HepG2 (cell line): ENCODE results near the gene CYSRT1. TPM values are rescaled to one million over a fixed set of nuclear protein-coding genes. Genes with fewer than 3 reads are reported as not detected.

Experiments used
- BCLAF1 ChIP-seq: fragments of 450-650 bp; IDR thresholded peaks from 2 replicates; pipeline ENCODE4 v1.6.1; 2017; ENCODE audit warnings: mild to moderate bottlenecking
- DMTF1 ChIP-seq: sonication (generic); formaldehyde crosslinking; IDR thresholded peaks from 2 replicates; pipeline ENCODE4 v1.4.0; 2020; ENCODE audit warnings: mild to moderate bottlenecking, missing genetic modification reagents
- JUND ChIP-seq: sonication (generic); formaldehyde crosslinking; IDR thresholded peaks from 2 replicates; pipeline ENCODE4 v1.8.0; 2022; ENCODE audit warnings: mild to moderate bottlenecking, missing genetic modification reagents
- KDM3A ChIP-seq: IDR thresholded peaks from 2 replicates; pipeline ENCODE4 v1.6.1; 2018; ENCODE audit warnings: low read depth, missing compliant biosample characterization
- KDM4B ChIP-seq: sonication (generic); formaldehyde crosslinking; IDR thresholded peaks from 2 replicates; pipeline ENCODE4 v1.4.0; 2020; ENCODE audit warnings: missing genetic modification reagents
- MXD4 ChIP-seq: IDR thresholded peaks from 2 replicates; pipeline ENCODE4 v1.6.1; 2016; ENCODE audit warnings: mild to moderate bottlenecking, missing biosample characterization, missing genetic modification reagents
- MXI1 ChIP-seq: IDR thresholded peaks from 3 replicates; pipeline ENCODE4 v1.6.1; 2012; ENCODE audit warnings: low read depth, low read length, inconsistent platforms, borderline replicate concordance
- PPARG ChIP-seq: conservative IDR thresholded peaks from 2 replicates; pipeline ENCODE4 v1.6.1; 2016; ENCODE audit warnings: missing biosample characterization, missing genetic modification reagents
- RXRB ChIP-seq: IDR thresholded peaks from 2 replicates; pipeline ENCODE4 v1.6.1; 2016; ENCODE audit warnings: borderline replicate concordance, missing genetic modification reagents, missing compliant biosample characterization
- XBP1 ChIP-seq: sonication (generic); formaldehyde crosslinking; IDR thresholded peaks from 2 replicates; pipeline ENCODE4 v1.5.0; 2020; ENCODE audit warnings: missing genetic modification reagents
- ZBTB38 ChIP-seq: sonication (generic); formaldehyde crosslinking; IDR thresholded peaks from 2 replicates; pipeline ENCODE4 v1.5.1; 2020; ENCODE audit warnings: mild to moderate bottlenecking, missing genetic modification reagents
- ZFP82 ChIP-seq: sonication (generic); formaldehyde crosslinking; IDR thresholded peaks from 2 replicates; pipeline ENCODE4 v1.5.1; 2020; ENCODE audit warnings: mild to moderate bottlenecking, missing genetic modification reagents, borderline replicate concordance
- ZNF101 ChIP-seq: sonication (generic); formaldehyde crosslinking; IDR thresholded peaks from 2 replicates; pipeline ENCODE4 v1.4.0; 2020; ENCODE audit warnings: mild to moderate bottlenecking, low read depth, missing genetic modification reagents, borderline replicate concordance
- ZNF484 ChIP-seq: sonication (generic); formaldehyde crosslinking; IDR thresholded peaks from 2 replicates; pipeline ENCODE4 v1.5.1; 2020; ENCODE audit warnings: mild to moderate bottlenecking, low read depth, missing genetic modification reagents, borderline replicate concordance
- polyA plus RNA-seq, 8 experiments: library from polyadenylated mRNA; depleted of rRNA in 3 of 8; stranded (reverse) in 7 of 8; unstranded in 1 of 8; fragments of >200 nt; fragmentation: Illumina TruSeq in 4 of 8; extraction: Trizol in 4 of 8; gene quantifications; 2 replicates each; pipeline versions ENCODE4 v1.2.1 to v1.2.3, GENCODE V29; 2011 to 2016; ENCODE audit warnings: low read depth in 4 of 8, missing spikeins in 1 of 8, mixed read lengths in 1 of 8; ENCODE audit not compliant: insufficient read depth in 1 of 8
- total RNA-seq, 5 experiments: library from RNA; depleted of rRNA; stranded (reverse); fragments of >200 nt; fragmentation: Illumina TruSeq; extraction: Trizol; gene quantifications; 2 replicates each; pipeline ENCODE4 v1.2.3, GENCODE V29; 2016; ENCODE audit warnings: low read depth in 1 of 5
- TF ChIP-seq, protein P1 (sequence below): sonication (generic); formaldehyde crosslinking; IDR thresholded peaks from 2 replicates; pipeline ENCODE4 v1.4.0; 2020; ENCODE audit warnings: low read depth, mild to moderate bottlenecking, missing genetic modification reagents
- TF ChIP-seq, protein P2 (sequence below): sonication (generic); formaldehyde crosslinking; conservative IDR thresholded peaks from 2 replicates; pipeline ENCODE4 v1.8.0; 2022; ENCODE audit warnings: mild to moderate bottlenecking, moderate library complexity, missing genetic modification reagents
- TF ChIP-seq, protein P3 (sequence below): sonication (generic); formaldehyde crosslinking; IDR thresholded peaks from 2 replicates; pipeline ENCODE4 v1.4.0; 2020; ENCODE audit warnings: missing genetic modification reagents
- TF ChIP-seq, protein P4 (sequence below): sonication (generic); formaldehyde crosslinking; IDR thresholded peaks from 2 replicates; pipeline ENCODE4 v1.5.0; 2020; ENCODE audit warnings: mild to moderate bottlenecking, low read depth, missing genetic modification reagents, borderline replicate concordance

Gene CYSRT1
- total and polyA plus RNA-seq, 2 of the 13 experiments (the other 11 are each of a cell fraction or from before 2014, with no cell fraction given) = 1.5 to 2.1 TPM

DNA sequence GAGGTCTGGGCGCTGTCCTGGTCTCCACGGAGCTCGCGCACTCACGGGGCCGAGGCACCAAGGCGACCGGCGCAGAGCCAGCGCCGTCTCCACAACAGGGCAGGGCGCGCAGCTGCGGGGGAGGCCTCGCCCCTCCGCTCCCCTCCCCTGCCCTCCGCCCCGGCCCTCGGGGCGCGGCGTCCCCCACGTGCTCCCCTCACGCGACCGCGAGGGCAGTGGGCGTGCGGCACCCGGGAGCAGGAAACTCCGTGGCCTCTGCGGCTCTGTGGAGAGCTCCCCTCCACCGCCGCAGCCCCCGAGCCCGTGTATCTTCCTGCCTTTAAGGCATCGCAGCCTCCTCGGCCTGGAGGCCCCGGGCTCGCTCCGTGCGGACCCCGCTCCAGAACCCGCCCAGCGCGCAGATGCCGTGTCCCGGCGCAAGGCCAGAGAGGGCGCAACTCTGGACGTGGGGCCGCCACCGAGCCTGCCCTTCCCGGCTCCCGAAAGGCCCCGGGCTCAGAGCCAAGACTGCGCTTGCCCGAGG, 15.4 kb downstream of the CYSRT1 start (continued):
- TF ChIP-seq ZFP82 (CRISPR knock-in tag) = 0 out of 2 replicates have a peak, but pooled peaks have one; percentile 35
- TF ChIP-seq RXRB (CRISPR knock-in tag) = peak; percentile 57
- no peak for TF ChIP-seq PPARG
- peak; percentile 6; the same call in 1 of the 3 replicates for TF ChIP-seq MXI1
- TF ChIP-seq, protein P1, sequence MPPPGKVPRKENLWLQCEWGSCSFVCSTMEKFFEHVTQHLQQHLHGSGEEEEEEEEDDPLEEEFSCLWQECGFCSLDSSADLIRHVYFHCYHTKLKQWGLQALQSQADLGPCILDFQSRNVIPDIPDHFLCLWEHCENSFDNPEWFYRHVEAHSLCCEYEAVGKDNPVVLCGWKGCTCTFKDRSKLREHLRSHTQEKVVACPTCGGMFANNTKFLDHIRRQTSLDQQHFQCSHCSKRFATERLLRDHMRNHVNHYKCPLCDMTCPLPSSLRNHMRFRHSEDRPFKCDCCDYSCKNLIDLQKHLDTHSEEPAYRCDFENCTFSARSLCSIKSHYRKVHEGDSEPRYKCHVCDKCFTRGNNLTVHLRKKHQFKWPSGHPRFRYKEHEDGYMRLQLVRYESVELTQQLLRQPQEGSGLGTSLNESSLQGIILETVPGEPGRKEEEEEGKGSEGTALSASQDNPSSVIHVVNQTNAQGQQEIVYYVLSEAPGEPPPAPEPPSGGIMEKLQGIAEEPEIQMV = no peak; the same call in 1 of the 2 replicates
- TF ChIP-seq BCLAF1 = no peak
- TF ChIP-seq XBP1 (CRISPR knock-in tag) = no peak
- peak; percentile 74; the same call in 1 of the 2 replicates for TF ChIP-seq MXD4 (CRISPR knock-in tag)
- TF ChIP-seq ZNF101 (CRISPR knock-in tag) = 0 out of 2 replicates have a peak, but pooled peaks have one; percentile 66
- 0 out of 2 replicates have a peak, but pooled peaks have one; percentile 49 for TF ChIP-seq JUND (CRISPR knock-in tag)
- TF ChIP-seq, protein P2, sequence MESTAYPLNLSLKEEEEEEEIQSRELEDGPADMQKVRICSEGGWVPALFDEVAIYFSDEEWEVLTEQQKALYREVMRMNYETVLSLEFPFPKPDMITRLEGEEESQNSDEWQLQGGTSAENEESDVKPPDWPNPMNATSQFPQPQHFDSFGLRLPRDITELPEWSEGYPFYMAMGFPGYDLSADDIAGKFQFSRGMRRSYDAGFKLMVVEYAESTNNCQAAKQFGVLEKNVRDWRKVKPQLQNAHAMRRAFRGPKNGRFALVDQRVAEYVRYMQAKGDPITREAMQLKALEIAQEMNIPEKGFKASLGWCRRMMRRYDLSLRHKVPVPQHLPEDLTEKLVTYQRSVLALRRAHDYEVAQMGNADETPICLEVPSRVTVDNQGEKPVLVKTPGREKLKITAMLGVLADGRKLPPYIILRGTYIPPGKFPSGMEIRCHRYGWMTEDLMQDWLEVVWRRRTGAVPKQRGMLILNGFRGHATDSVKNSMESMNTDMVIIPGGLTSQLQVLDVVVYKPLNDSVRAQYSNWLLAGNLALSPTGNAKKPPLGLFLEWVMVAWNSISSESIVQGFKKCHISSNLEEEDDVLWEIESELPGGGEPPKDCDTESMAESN (CRISPR knock-in tag) = peak; percentile 89
- TF ChIP-seq, protein P3, sequence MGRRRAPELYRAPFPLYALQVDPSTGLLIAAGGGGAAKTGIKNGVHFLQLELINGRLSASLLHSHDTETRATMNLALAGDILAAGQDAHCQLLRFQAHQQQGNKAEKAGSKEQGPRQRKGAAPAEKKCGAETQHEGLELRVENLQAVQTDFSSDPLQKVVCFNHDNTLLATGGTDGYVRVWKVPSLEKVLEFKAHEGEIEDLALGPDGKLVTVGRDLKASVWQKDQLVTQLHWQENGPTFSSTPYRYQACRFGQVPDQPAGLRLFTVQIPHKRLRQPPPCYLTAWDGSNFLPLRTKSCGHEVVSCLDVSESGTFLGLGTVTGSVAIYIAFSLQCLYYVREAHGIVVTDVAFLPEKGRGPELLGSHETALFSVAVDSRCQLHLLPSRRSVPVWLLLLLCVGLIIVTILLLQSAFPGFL (CRISPR knock-in tag) = no peak; the same call in 1 of the 2 replicates
- TF ChIP-seq, protein P4, sequence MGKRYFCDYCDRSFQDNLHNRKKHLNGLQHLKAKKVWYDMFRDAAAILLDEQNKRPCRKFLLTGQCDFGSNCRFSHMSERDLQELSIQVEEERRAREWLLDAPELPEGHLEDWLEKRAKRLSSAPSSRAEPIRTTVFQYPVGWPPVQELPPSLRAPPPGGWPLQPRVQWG = no peak
- TF ChIP-seq KDM4B = peak; percentile 79; the same call in 1 of the 2 replicates
- peak; percentile 90 for TF ChIP-seq ZBTB38
- TF ChIP-seq ZNF484 = peak; percentile 70; the same call in 1 of the 2 replicates
- TF ChIP-seq DMTF1 (CRISPR knock-in tag) = 0 out of 2 replicates have a peak, but pooled peaks have one; percentile 34
- 0 out of 2 replicates have a peak, but pooled peaks have one; percentile 37 for TF ChIP-seq KDM3A (CRISPR knock-in tag)
